PFSK-1 (cell line): ENCODE measurements around the gene RBM14.

Experiments used
- FOXP2 ChIP-seq: optimal IDR thresholded peaks from 2 replicates; pipeline ENCODE3; 2011; ENCODE audit warnings: borderline replicate concordance, control low read depth, inconsistent platforms; ENCODE audit not compliant: insufficient read depth; ENCODE audit errors: extremely low read length, extremely low read depth
- POLR2AphosphoS5 ChIP-seq: IDR thresholded peaks from 2 replicates; pipeline ENCODE4 v1.6.1; 2012; ENCODE audit warnings: low read depth, mild to moderate bottlenecking, control low read depth, low read length, moderate library complexity
- REST ChIP-seq, 2 experiments: IDR thresholded peaks; 2 replicates each; pipeline versions ENCODE4 v1.6.1 to v1.8.0; 2011 to 2012; ENCODE audit warnings: low read depth in 2 of 2, low read length in 2 of 2, control low read depth in 1 of 2, inconsistent platforms in 1 of 2, mild to moderate bottlenecking in 1 of 2, moderate library complexity in 1 of 2; ENCODE audit not compliant: insufficient read depth in 1 of 2
- SIN3A ChIP-seq: IDR thresholded peaks from 2 replicates; pipeline ENCODE4 v1.6.1; 2012; ENCODE audit warnings: mild to moderate bottlenecking, low read length, moderate library complexity, borderline replicate concordance; ENCODE audit not compliant: insufficient read depth
- TAF1 ChIP-seq: IDR thresholded peaks from 2 replicates; pipeline ENCODE4 v1.6.1; 2012; ENCODE audit warnings: low read length, control low read depth, borderline replicate concordance; ENCODE audit not compliant: insufficient read depth

- TF ChIP-seq POLR2AphosphoS5 (no peak), SIN3A (no peak), TAF1 (no peak), REST (IDR thresholded peaks at IDR 0.05; ENCODE audit: insufficient read depth in 1 of 2, low read depth in 2 of 2, low read length in 2 of 2) (no peak), FOXP2 (no peak)
Measured at GRCh38 chr11:66665369-66665768, 48.9 kb downstream of the RBM14 start.
